ENCODE results near the gene CIAPIN1. TPM values are rescaled to one million over a fixed set of nuclear protein-coding genes. Genes with fewer than 3 reads are reported as not detected.

Gene CIAPIN1
- total RNA-seq = 52.2 TPM
- long read RNA-seq, transcript CIAPIN1-209 (9 exons, 2,016 nt) = minor isoform, 11 of 118 reads
- long read RNA-seq, transcript CIAPIN1-201 (9 exons, 2,182 nt) = major isoform, 86 of 118 reads
- long read RNA-seq, transcript CIAPIN1-213 (8 exons, 1,559 nt) = minor isoform, 5 of 118 reads
- long read RNA-seq, partial matches to known transcripts = 7 of 118 reads
- long read RNA-seq, other reads (novel, unspliced or antisense) = 9 of 118 reads

DNA sequence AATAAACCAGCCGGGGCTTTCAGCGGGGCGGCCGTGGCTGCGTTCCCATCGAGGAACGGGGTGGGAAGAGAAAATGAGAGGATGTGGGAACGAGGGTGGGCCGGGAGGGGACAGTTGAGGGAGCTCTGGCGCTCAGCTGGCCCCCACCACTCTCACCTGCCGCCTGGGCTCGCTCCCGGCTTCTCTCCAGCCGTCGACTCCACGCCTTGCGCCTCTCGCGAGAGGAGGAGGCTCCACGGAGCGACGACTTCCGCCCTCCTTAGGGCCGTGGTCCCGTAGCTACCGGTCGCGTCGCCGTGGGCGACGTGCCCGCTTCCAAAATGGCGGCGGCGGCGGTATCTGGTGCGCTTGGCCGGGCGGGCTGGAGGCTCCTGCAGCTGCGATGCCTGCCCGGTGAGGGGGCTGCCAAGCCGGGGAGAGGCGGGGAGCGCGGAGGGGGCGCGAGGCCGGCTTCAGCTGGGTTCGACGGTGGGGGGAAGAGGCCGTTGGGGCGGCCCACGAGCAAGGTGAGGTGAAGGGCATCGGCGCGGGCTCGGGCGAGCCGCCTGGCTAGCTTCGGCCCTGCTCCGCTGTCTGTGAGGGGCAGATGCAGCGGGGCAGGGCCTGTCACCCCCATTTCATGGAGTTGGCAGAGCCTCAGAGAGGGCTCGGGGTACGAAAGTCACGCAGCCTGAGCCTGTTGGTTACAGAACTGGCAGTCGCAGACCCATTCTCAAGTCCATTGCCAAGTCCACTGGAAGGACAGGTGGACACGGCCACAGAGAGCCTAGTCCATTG is at the start of gene CIAPIN1, which contains the start of gene COQ9:
CIAPIN1 (minus strand) TSS at position 200 of the 777 bp plus-strand sequence. CDS start 6,457 bp downstream, outside the sequence.
COQ9 (plus strand) TSS at position 294 of the 777 bp plus-strand sequence; CDS start at position 321, 27 bp downstream.
- intact Hi-C loops (cut with micrococcal nuclease) = no loop called here
- ATAC-seq = peak; percentile 99

DNA sequence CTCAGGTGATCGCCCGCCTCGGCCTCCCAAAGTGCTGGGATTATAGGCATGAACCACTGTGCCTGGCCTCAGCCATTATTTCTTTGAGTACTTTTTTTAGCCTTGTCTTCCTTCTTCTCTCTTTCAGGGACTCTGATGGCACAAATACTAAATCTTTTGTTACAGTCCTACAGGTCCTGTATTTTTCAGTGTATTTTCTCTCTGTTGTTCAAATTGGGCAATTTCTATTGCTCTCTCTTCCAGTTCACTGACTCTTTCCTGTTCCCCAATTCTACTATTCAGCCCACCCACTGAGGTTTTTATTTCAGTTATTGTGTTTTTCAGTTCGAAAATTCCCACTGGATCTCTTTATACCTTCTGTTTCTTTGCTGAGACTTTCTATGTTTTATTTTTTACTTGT is 46.6 kb upstream of the CIAPIN1 start:
- intact Hi-C loops (cut with micrococcal nuclease) = no loop called here
- no peak for ATAC-seq
- no peak for DNase-seq

More for the DNA sequence above, at the start of gene CIAPIN1, which contains the start of gene COQ9:
- DNase-seq = peak; percentile 98

DNA sequence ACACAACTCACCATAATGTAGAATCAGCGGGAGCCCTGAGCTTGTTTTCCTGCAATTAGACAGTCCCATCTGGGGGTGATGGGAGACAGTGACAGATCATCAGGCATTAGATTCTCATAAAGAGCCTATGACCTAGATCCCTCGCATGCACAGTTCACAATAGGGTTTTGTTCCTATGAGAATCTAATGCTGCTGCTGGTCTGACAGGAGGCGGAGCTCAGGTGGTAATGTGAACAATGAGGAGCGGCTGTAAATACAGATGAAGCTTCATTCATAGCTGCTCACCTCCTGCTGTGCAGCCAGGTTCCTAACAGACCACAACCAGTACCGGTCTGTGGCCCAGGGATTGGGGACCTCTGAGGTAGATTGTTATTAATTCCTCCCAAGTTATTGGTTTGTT is 42.0 kb upstream of the CIAPIN1 start:
- DNase-seq (no peak), ATAC-seq (no peak)
- intact Hi-C loops (cut with micrococcal nuclease) = no loop called here

DNA sequence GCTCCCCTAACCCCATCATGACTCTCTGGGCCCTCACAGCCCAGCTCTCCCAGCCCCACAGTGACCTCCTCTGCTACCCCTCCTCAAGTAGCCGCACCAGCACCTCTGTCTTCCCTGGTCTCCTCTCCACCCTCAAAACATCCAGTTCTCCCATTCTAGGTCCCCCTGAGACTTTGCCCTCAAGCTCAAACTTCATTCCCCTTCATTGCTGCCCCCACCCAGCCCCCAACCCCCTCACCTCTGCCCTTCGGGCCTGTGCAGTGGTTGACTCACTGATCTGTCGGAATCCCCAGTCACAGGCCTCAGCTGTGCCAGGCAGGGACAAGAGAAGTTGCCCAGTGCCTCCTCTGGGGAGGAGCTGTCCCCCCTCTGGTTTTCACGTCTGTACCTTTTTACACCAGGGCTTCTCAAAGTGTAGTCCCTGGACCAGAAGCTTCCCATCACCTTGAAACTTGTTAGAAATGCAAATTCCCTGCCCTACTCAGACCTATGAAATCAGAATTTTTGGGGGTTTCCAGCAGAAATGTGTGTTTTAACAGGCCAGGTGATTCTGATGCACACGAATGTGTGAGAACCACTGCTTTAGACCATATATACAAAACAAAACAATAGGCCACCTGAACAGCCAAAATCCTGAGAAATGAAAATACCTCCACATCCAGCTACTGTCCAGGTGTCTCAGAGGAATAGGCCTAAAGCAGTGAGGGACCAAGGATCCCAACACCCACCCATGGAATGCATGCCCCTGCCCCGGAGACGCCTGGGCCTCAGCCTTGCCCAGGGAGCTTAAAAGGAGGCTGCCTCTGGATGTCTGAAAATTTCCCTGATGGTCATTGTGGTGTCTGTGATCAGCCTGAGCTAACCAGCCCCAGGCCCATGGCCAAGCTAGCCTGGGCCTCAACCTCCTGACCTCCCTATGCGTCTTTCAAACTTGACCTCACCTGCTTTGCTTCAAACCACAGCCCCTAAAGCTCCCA is 40.0 kb upstream of the CIAPIN1 start:
- ATAC-seq = no peak
- DNase-seq = no peak
- intact Hi-C loops (cut with micrococcal nuclease) = no loop called here

DNA sequence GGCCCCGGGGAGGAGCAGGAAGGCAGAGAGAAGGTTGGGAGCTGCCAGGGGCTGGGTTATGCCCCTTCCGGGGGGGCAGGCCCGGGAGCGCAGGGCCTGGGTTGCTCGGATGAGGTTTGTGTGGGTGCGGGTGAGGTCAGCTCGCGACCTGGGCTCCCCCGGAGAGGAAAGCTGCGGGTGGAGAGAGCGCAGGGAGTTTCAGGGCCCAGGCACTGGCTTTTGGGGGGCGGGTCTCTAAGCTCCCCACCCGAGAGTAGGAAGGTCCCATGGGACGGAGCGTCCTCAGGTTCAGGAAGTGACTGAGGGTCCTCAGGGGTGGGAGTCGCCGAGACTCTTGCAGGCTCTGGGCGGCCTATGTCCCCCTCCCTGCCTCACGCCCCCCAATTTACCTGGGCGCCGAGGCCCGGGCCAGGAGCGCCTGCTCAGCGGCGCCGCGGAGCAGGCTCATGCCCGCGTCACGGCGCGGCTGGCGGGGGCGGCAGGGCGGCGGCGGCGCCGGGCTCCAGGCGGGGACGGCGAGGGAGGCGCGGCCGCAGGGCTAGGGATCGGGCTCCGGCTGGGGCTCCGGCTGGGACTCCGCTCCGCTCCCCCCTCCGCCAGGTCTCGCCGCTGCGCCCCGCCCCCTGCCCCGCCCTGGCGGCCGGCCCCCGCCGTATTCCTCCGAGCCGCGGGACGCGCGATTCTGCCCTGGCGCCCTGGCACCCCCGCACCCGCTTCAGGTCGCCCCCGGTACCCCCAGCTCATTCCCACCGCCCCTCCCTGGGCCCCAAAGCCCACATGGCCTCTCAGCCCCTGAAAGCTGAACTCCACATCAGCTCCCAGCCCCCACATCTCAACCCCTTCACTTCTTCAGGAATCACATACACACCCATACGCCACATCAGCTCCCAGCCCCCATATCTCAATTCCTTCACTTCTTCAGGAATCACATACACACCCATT is 39.0 kb upstream of the CIAPIN1 start, which contains the start of gene DOK4:
DOK4 (minus strand) TSS at position 578 of the 942 bp plus-strand sequence. CDS start 6,986 bp downstream, outside the sequence.
- intact Hi-C loops (cut with micrococcal nuclease) = no loop called here
- peak; percentile 97 for ATAC-seq
- peak; percentile 91 for DNase-seq

DNA sequence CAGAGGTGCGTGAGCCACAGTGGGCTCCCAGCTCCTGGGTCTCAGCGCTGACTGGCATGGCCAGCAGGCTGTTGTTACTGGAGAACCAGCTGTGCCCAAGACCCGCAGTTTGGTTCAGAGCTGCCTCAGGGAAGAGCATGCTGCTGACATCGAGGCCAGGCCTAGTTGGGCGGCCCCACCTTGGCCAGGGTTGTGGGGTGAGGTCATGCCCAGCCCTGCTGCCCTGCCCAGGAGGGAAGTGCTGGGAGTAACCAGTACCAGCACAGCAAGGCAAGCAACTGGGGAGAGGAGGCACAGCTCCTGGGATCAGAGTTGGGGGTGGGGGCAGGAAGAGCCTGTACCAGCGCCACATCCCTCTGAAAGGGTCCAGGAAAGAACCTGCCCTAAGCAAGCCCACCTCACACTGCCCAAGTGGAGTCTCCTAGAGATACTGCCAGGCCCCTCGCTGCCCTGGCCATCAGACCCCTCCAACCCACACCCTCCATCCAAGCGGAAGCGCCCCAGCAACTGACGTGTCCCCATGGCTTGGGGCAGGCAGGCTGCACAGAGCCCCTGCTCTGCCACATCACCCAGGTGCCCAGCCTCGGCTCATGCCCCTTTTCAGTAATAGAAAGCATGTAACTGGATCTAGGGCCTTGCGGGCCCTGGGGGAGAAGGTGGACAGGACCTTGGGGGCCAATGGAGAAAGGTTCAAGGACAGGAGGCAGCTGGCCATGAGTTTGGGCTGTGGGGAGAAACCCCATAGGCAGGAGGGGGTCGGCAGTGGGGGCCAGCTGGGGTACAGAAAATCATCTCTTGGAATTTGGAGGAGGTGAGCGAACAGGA is 38.1 kb upstream of the CIAPIN1 start:
- DNase-seq (no peak), ATAC-seq (no peak)
- intact Hi-C loops (cut with micrococcal nuclease) = no loop called here

DNA sequence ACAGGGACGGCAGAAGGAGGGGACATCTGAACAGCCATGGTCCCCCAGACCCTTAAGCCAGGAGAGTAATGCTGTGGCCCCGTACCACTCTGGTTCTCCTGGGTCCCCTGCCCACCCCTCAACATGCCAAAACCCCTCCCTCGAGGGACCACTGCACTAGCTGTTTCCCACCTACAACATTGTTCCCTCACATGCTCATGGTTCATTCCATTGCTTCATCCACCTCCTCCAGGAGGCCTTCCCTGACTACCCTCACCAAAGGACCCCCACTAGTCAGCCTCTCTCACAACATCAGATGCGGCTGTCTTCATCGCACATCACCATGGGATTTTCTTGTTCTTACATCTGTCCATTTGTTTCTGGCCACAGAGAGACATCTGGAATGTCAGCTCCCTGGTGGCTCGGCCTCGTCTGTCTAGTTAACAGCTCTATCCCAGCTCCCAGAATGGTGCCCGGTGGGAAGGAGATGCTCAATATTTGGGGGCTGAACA is 37.4 kb upstream of the CIAPIN1 start:
- ATAC-seq (no peak), DNase-seq (no peak)
- intact Hi-C loops (cut with micrococcal nuclease) = no loop called here

DNA sequence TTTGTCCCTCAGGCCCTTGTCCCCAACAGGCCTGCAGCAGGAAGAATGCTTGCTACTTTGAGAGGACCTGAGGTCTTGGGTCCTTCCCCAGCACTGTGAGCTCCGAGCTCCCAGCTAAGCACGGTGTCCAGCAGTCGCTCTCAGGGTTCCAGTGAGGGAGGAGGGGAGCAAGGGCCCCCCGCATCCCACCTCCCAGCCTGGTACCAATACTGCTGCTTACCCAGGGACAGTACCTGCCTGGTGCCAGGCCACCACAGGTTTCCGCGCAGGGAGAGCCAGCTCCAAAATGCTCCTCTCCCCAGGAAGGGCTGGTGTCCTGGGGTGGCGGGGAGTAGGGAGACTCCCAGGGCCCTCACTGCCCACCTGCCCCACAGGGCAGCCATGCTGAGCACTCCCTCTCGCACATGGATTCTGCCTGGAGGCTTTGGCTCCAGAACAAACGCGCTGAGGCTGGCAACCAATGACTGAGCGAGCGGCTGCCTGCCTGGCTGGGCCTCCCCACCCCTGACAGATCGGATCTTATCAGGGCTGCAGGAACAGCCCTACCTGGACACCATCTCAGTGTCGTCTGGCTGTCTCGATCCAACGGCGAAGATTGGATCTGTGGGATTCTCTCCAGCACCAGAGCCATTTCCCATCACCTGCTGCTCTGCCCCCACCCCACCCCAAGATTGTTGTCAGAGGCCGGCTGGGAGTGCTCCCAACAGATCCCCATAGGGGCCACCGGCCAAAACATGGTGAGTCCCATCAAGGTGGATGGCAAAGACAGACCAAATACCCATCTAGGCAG is 36.7 kb upstream of the CIAPIN1 start:
- DNase-seq = no peak
- intact Hi-C loops (cut with micrococcal nuclease) = no loop called here
- no peak for ATAC-seq

DNA sequence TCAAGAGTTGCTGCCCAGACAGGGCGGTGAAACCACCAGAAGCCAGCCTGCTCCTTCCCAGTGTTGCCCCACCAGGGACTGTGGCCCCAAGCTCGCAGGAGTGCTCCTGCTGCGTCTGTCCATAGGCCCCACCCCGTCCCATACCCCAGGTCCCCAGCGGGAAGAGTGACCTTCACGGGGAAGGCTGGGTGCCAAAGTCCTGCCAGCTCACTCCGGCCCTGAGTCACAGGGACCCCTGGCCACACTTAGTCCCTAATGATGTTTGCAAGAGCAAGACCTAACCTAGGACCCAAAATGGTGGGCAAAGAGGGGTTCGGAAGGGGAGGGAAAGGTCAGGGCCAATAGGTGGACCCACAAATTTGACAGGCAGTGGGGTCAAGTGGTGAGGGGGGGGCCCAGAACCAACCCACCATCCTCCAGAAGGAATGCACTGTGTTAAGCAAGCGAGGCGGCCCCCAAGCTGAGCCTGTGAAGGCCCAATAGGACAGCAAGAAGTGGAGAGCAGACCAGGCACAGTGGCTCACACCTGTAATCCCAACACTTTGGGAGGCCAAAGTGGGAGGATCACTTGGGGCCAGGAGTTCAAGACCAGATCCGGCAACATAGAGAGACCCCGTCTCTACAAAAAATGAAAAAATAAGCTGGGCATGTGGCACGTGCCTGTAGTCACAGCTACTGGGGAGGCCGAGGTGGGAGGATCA is 35.8 kb upstream of the CIAPIN1 start:
- no peak for ATAC-seq
- DNase-seq = no peak
- intact Hi-C loops (cut with micrococcal nuclease) = no loop called here

DNA sequence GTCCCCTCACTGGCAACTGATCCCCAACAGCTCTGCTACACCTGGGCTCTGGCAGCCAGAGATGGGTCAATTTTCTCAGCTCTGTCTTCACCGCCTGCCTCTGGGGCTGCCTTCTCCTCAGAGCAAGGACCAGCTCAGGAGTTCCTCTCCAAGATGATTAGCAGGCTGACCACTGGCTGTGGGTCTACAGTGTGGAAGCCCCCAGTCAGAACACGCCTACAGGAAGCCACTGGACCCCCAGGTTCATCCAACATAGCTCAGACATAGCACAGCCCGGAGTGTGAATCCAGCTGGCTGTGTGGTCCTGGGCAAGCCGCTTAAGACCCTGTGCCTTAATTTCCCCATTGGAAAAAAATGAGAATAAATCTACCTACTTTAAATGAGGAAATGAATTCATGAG is 34.2 kb upstream of the CIAPIN1 start:
- ATAC-seq (no peak), DNase-seq (no peak)
- intact Hi-C loops (cut with micrococcal nuclease) = no loop called here

DNA sequence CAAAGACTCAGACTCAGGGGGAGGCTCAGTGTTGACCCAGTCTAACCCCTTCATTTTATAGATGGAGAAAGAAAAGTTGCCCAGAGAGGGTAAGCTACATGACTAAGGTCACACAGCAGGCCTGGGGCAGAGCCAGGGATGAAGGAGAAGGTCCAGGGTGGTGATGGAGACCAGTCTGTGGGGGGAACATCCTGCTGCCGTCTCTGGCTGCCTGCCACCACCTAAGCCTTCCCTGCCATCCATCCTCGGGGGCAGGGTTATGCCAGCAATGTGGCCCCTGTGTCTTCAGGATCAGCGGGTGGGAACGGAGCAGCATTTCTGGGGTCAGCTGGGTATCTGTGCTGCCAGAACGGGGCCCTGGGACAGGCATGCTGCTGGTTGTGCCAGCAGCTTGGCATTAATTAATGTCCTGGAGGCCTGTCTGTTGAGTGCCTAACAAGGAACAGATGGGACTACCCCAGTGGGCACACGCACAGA is 33.6 kb upstream of the CIAPIN1 start:
- ATAC-seq (no peak), DNase-seq (no peak)
- intact Hi-C loops (cut with micrococcal nuclease) = no loop called here

DNA sequence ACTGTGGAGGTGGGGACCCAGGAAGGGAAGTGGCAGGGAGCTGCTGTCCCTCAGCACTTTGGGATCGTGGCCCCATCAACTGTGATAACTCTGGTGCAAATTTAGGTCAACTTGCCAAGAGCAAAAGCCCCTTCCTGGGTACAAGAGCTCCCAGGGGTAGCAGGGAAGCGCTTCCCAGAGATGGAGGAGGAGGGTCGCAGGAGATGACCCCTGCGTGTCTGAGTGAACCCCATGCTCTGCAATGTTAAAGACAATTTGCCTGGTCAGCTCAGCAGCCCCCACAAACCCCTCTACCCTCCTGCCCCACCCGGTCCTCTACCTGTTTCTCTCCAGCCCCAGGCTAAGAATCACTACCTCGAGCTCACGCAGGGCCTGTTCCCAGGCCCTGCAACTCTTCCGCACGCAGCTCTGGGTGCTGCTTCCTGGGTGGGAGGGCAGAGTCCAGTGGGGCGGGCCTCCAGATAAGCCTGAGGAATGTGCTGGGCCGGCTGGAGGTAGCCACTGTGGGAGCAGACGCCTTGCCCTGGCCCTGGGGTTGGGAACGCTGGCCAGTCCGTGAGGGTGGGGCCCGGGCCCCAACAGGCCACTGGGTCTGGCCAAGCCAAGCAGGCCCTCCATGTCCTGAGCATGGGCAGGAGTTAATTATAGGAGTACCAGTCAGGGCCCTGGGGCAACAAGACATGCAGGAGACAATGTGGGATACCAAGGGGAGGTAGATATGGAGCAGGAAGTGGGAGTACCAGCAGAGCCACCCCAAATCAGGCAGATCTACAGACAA is 33.0 kb upstream of the CIAPIN1 start:
- peak; percentile 79 for ATAC-seq
- intact Hi-C loops (cut with micrococcal nuclease) = no loop called here
- peak; percentile 77 for DNase-seq

DNA sequence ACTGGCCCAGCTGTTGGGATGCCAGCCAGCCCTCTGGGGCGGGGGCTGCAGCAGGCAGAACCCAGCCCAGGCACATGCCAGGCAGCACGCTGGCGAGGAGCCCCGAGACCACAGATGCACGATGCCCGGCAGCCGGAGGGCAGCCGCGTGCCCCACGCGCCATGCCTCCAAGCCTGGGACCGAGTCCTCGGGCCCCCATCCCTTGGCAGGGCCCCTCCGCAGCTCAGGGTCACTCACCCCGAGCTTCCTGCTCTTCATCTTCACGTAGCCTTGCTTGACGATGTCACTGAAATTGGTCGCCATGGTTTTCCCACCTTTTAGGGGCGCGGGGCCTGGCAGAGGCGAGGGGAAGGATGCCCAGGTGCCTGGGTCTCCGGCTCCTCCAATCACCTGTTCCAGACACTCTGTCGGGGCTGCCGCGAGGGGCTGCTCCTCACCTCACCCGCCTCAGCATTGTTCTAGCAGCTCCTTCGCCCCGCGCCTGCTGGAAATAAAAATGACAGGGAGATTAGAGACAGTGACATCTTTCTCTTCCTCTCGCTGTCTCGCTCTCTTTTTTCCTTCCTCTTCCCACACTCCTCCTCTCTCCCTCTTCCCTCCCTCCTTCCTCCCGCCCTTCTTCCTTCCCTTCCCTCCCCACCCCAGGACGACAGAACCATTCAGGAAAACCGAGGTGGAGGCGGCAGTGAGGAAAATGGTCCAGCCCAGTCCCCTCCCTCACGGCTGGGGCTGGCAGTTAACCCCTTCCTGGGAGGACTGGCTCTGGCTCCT is 32.2 kb upstream of the CIAPIN1 start:
- ATAC-seq (peak; percentile 76), DNase-seq (peak; percentile 65)
- intact Hi-C loops (cut with micrococcal nuclease) = no loop called here
